ENCODE measurements around the gene EPSTI1. TPM values are rescaled to one million over a fixed set of nuclear protein-coding genes. Genes with fewer than 3 reads are reported as not detected.
"Not testable (repeated sequence)": the region's sequence is repeated elsewhere in the genome, so short reads cannot be mapped to it uniquely, and the experiment has no call there.

EPSTI1 gene
- polyA plus RNA-seq, 1 of the 3 experiments (the other 2 are of a cell fraction), result 0.02 TPM

DNA sequence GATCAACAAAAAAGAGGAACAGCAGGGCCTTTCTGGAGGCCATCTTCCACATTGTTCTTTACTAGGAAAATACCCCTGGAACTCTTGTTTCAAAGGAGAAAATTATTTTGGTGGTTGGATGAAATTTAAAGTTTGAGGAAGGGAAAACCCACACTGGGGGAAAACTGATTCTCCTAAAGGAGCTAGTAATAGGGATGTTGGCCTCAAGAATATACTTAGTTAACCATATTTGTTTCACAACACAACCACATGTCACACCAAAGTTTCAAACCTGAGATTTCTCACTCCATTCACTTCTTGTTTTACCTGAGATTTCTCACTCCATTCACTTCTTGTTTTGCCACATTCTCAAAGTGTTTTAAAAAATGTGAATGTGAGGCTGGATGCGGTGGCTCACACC is 2.8 kb upstream of the EPSTI1 start:
- Histone ChIP-seq H3K9me3 (no peaks in the 10 kb centered on the region), H3K9me2 (no peaks in the 10 kb centered on the region), H4K20me1 (ENCODE audit: insufficient read depth) (no peaks in the 10 kb centered on the region), H3F3A (replicated peaks; ENCODE audit: insufficient read depth) (peaks cover 7% of the 10 kb centered on the region), H3K27ac (ENCODE audit: low read depth in 2 of 2, low read length in 1 of 2) (no peak overlapping the region), H2AFZ (ENCODE audit: low read depth) (no peak overlapping the region), H3K4me3 (ENCODE audit: low read depth in 2 of 2, low read length in 1 of 2) (no peak overlapping the region), H3K4me1 (ENCODE audit: control insufficient read depth in 1 of 2, insufficient read depth in 2 of 2, low read depth in 1 of 2, low read length in 1 of 2) (peaks cover 0 to 7% of the 10 kb centered on the region in 2 experiments; a peak in 2 of 4 replicates), H3K9ac (no peak overlapping the region), H3K4me2 (no peak overlapping the region), H3K27me3 (ENCODE audit: insufficient read depth) (no peaks in the 10 kb centered on the region), H3K36me3 (replicated peaks in 1 of 2; ENCODE audit: control insufficient read depth in 1 of 2, insufficient read depth in 2 of 2, low read length in 1 of 2) (no peaks in the 10 kb centered on the region), H3K79me2 (ENCODE audit: insufficient read depth) (no peaks in the 10 kb centered on the region)
- ChIA-PET CTCF (interaction anchor here (0.7 kb wide), 1 partner anchor 10 kb away, joined by 3 read pairs; no protein-coding TSS in a partner anchor), POLR2A (no interaction called here)
- no peak for TF ChIP-seq NRF1 (IDR thresholded peaks at IDR 0.05; ENCODE audit: low read depth, low read length)
- TF ChIP-seq RXRA (IDR thresholded peaks at IDR 0.05; ENCODE audit: borderline replicate concordance, low read depth), result no peak
- no peak for TF ChIP-seq GATA2 (CRISPR knock-in tag; IDR thresholded peaks at IDR 0.05)
- TF ChIP-seq, protein P1, sequence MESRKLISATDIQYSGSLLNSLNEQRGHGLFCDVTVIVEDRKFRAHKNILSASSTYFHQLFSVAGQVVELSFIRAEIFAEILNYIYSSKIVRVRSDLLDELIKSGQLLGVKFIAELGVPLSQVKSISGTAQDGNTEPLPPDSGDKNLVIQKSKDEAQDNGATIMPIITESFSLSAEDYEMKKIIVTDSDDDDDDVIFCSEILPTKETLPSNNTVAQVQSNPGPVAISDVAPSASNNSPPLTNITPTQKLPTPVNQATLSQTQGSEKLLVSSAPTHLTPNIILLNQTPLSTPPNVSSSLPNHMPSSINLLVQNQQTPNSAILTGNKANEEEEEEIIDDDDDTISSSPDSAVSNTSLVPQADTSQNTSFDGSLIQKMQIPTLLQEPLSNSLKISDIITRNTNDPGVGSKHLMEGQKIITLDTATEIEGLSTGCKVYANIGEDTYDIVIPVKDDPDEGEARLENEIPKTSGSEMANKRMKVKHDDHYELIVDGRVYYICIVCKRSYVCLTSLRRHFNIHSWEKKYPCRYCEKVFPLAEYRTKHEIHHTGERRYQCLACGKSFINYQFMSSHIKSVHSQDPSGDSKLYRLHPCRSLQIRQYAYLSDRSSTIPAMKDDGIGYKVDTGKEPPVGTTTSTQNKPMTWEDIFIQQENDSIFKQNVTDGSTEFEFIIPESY (IDR thresholded peaks at IDR 0.05; ENCODE audit: borderline replicate concordance, low read depth), result no peak
- no peak for TF ChIP-seq NFIC (IDR thresholded peaks at IDR 0.05; ENCODE audit: borderline replicate concordance)
- no peak for TF ChIP-seq MXI1 (IDR thresholded peaks at IDR 0.05; ENCODE audit: low read depth, low read length)
- no peak for TF ChIP-seq EZH2phosphoT487 (IDR thresholded peaks at IDR 0.05; ENCODE audit: borderline replicate concordance, low read depth)
- no peak for TF ChIP-seq CHD2 (IDR thresholded peaks at IDR 0.05; ENCODE audit: low read length, partially characterized antibody)
- no peak for TF ChIP-seq GABPA (IDR thresholded peaks at IDR 0.05; ENCODE audit: low read depth)
- no peak for TF ChIP-seq RCOR1 (IDR thresholded peaks at IDR 0.05; ENCODE audit: low read length)
- TF ChIP-seq RFX5 (IDR thresholded peaks at IDR 0.05; ENCODE audit: low read length), result no peak
- no peak for TF ChIP-seq TCF12 (IDR thresholded peaks at IDR 0.05)
- TF ChIP-seq SMC3 (IDR thresholded peaks at IDR 0.05; ENCODE audit: low read depth, low read length), result no peak
- TF ChIP-seq, protein P2, sequence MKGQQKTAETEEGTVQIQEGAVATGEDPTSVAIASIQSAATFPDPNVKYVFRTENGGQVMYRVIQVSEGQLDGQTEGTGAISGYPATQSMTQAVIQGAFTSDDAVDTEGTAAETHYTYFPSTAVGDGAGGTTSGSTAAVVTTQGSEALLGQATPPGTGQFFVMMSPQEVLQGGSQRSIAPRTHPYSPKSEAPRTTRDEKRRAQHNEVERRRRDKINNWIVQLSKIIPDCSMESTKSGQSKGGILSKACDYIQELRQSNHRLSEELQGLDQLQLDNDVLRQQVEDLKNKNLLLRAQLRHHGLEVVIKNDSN (IDR thresholded peaks at IDR 0.05; ENCODE audit: borderline replicate concordance, low read depth), result no peak
- no peak for TF ChIP-seq FOSL2 (IDR thresholded peaks at IDR 0.05; ENCODE audit: borderline replicate concordance, low read depth)
- no peak for TF ChIP-seq YY1 (IDR thresholded peaks at IDR 0.05; ENCODE audit: low read depth)
- no peak for TF ChIP-seq EP300 (IDR thresholded peaks at IDR 0.05; ENCODE audit: borderline replicate concordance in 1 of 2, low read depth in 1 of 2, low read length in 1 of 2)
- TF ChIP-seq POLR2AphosphoS5 (IDR thresholded peaks at IDR 0.05; ENCODE audit: low read depth, low read length), result no peak
- WGBS (ENCODE audit: low lambda C conversion rate), result 100% methylated on average over 1 of the region's 1 CpG
- no peak for DNase-seq

DNA sequence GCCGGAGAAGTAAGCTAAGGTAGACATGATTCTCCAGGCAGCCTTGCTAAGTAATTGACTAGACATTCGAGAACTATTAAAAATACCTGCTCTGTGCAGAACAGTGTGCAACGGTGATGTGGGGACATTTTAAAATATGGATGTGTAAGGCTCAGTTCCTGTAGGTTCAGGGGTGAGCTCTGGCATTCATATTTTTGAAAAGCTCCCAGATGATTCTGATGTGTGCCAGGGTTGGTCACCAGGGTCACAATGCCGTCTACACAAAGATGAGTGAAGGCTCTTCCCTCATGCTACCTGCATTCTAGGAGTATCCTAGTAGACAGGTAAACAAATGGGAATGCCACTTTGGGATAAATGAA is 702 bp upstream of the EPSTI1 start:
- Histone ChIP-seq H3K4me3 (ENCODE audit: low read depth in 2 of 2, low read length in 1 of 2) (no peak overlapping the region), H3F3A (replicated peaks; ENCODE audit: insufficient read depth) (peaks cover 7% of the 10 kb centered on the region), H3K9me2 (no peaks in the 10 kb centered on the region), H3K9ac (no peak overlapping the region), H3K9me3 (no peaks in the 10 kb centered on the region), H3K4me2 (no peak overlapping the region), H3K27ac (ENCODE audit: low read depth in 2 of 2, low read length in 1 of 2) (no peak overlapping the region), H3K27me3 (ENCODE audit: insufficient read depth) (no peaks in the 10 kb centered on the region), H2AFZ (ENCODE audit: low read depth) (no peak overlapping the region), H3K4me1 (ENCODE audit: control insufficient read depth in 1 of 2, insufficient read depth in 2 of 2, low read depth in 1 of 2, low read length in 1 of 2) (peaks cover 0 to 7% of the 10 kb centered on the region in 2 experiments; a peak in 2 of 4 replicates), H4K20me1 (ENCODE audit: insufficient read depth) (no peaks in the 10 kb centered on the region), H3K36me3 (replicated peaks in 1 of 2; ENCODE audit: control insufficient read depth in 1 of 2, insufficient read depth in 2 of 2, low read length in 1 of 2) (no peaks in the 10 kb centered on the region), H3K79me2 (ENCODE audit: insufficient read depth) (no peaks in the 10 kb centered on the region)
- CTCF ChIA-PET, result no interaction called here
- POLR2A ChIA-PET, result no interaction called here
- DNase-seq, result no peak
- 88% methylated on average over 4 of the region's 4 CpGs for WGBS (ENCODE audit: low lambda C conversion rate)
- TF ChIP-seq, protein P1 (IDR thresholded peaks at IDR 0.05; ENCODE audit: borderline replicate concordance, low read depth), result no peak

DNA sequence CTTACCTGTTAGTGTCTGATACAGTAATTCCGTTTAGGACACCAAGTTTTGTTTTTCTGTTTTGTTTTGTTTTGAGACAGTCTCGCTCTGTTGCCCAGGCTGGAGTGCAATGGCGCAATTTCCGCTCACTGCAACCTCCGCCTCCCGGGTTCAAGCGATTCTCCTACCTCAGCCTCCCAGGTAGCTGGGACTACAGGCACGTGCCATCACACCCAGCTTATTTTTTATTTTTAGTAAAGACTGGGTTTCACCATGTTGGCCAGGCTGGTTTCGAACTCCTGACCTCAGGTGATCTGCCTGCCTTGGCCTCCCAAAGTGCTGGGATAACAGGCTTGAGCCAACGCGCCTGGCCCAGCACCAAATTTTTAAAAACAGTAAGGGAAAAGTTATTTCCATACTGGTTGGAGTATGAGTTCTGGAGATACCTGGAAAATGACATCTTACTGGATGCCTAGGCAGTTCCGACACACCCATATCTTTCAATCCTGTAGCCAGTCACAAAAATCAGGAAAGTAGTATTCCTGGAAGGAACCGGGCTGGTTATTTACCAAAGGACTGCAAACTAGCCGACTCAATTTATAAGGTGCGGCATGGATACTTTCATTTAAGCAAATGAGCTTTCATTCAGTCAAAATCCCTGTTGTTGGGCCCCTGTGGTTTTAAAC is 676 bp downstream of the EPSTI1 start:
- 97% methylated on average over 15 of the region's 15 CpGs for WGBS (ENCODE audit: low lambda C conversion rate)
- H3K27me3 ChIP-seq (ENCODE audit: insufficient read depth); POLR2A ChIA-PET; H3K9me3 ChIP-seq; H3K36me3 ChIP-seq (replicated peaks in 1 of 2; ENCODE audit: control insufficient read depth in 1 of 2, insufficient read depth in 2 of 2, low read length in 1 of 2); H3F3A ChIP-seq (replicated peaks; ENCODE audit: insufficient read depth); H2AFZ ChIP-seq (ENCODE audit: low read depth); H3K79me2 ChIP-seq (ENCODE audit: insufficient read depth); H3K4me2 ChIP-seq; H3K4me1 ChIP-seq (ENCODE audit: control insufficient read depth in 1 of 2, insufficient read depth in 2 of 2, low read depth in 1 of 2, low read length in 1 of 2); H3K9me2 ChIP-seq; DNase-seq; H3K9ac ChIP-seq; H3K4me3 ChIP-seq (ENCODE audit: low read depth in 2 of 2, low read length in 1 of 2); H3K27ac ChIP-seq (ENCODE audit: low read depth in 2 of 2, low read length in 1 of 2); CTCF ChIA-PET; H4K20me1 ChIP-seq (ENCODE audit: insufficient read depth): not testable (repeated sequence)
